A673 (cell line): ENCODE measurements around the gene TTYH3.

Source experiments
- CTCF ChIP-seq: fragments of 300-800, 200-600 bp; sonication (generic); conservative IDR thresholded peaks from 2 replicates; pipeline ENCODE4 v1.5.1; 2017; ENCODE audit warnings: low read depth, mild to moderate bottlenecking, antibody characterized with exemption, low read length, moderate library complexity, mixed read lengths
- EZH2 ChIP-seq: fragments of 200-600 bp; sonication (generic); IDR thresholded peaks from 2 replicates; pipeline ENCODE4 v1.6.1; 2017; ENCODE audit warnings: borderline replicate concordance, low read depth, mild to moderate bottlenecking, mixed read lengths, antibody characterized with exemption, low read length; ENCODE audit not compliant: poor library complexity, severe bottlenecking

- TF ChIP-seq CTCF (peak; percentile 97), EZH2 (no peak)
These were observed 77.9 kb downstream of the TTYH3 start for GRCh38 chr7:2709553-2710285.
